ENCODE results near the gene LRRC61. TPM values are rescaled to one million over a fixed set of nuclear protein-coding genes. Genes with fewer than 3 reads are reported as not detected.

Gene LRRC61
- total and polyA plus RNA-seq, 2 of the 13 experiments (the other 11 are each of a cell fraction or from before 2014, with no cell fraction given) = 33.0 to 34.8 TPM

- TF ChIP-seq, protein P1, sequence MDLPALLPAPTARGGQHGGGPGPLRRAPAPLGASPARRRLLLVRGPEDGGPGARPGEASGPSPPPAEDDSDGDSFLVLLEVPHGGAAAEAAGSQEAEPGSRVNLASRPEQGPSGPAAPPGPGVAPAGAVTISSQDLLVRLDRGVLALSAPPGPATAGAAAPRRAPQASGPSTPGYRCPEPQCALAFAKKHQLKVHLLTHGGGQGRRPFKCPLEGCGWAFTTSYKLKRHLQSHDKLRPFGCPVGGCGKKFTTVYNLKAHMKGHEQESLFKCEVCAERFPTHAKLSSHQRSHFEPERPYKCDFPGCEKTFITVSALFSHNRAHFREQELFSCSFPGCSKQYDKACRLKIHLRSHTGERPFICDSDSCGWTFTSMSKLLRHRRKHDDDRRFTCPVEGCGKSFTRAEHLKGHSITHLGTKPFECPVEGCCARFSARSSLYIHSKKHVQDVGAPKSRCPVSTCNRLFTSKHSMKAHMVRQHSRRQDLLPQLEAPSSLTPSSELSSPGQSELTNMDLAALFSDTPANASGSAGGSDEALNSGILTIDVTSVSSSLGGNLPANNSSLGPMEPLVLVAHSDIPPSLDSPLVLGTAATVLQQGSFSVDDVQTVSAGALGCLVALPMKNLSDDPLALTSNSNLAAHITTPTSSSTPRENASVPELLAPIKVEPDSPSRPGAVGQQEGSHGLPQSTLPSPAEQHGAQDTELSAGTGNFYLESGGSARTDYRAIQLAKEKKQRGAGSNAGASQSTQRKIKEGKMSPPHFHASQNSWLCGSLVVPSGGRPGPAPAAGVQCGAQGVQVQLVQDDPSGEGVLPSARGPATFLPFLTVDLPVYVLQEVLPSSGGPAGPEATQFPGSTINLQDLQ (CRISPR knock-in tag; IDR thresholded peaks at IDR 0.05) = 0 out of 2 replicates have a peak, but pooled peaks have one; percentile 41
- TF ChIP-seq ARID3A (IDR thresholded peaks at IDR 0.05; ENCODE audit: low read depth, low read length) = no peak
- no peak for TF ChIP-seq HNRNPH1 (optimal IDR thresholded peaks at IDR 0.05; ENCODE audit: low read depth, low read length)
- TF ChIP-seq RFX3 (CRISPR knock-in tag; IDR thresholded peaks at IDR 0.05) = no peak
- no peak for TF ChIP-seq ZNF512 (CRISPR knock-in tag; IDR thresholded peaks at IDR 0.05)
- no peak for TF ChIP-seq ZSCAN30 (CRISPR knock-in tag; IDR thresholded peaks at IDR 0.05)
- TF ChIP-seq HNRNPK (IDR thresholded peaks at IDR 0.05; ENCODE audit: low read depth, low read length, poor library complexity, severe bottlenecking) = no peak
- no peak for TF ChIP-seq CREBL2 (CRISPR knock-in tag; IDR thresholded peaks at IDR 0.05; ENCODE audit: borderline replicate concordance)
- no peak for TF ChIP-seq ZNF292 (CRISPR knock-in tag; IDR thresholded peaks at IDR 0.05; ENCODE audit: borderline replicate concordance, low read depth)
- TF ChIP-seq RFX1 (IDR thresholded peaks at IDR 0.05) = no peak
- TF ChIP-seq, protein P2, sequence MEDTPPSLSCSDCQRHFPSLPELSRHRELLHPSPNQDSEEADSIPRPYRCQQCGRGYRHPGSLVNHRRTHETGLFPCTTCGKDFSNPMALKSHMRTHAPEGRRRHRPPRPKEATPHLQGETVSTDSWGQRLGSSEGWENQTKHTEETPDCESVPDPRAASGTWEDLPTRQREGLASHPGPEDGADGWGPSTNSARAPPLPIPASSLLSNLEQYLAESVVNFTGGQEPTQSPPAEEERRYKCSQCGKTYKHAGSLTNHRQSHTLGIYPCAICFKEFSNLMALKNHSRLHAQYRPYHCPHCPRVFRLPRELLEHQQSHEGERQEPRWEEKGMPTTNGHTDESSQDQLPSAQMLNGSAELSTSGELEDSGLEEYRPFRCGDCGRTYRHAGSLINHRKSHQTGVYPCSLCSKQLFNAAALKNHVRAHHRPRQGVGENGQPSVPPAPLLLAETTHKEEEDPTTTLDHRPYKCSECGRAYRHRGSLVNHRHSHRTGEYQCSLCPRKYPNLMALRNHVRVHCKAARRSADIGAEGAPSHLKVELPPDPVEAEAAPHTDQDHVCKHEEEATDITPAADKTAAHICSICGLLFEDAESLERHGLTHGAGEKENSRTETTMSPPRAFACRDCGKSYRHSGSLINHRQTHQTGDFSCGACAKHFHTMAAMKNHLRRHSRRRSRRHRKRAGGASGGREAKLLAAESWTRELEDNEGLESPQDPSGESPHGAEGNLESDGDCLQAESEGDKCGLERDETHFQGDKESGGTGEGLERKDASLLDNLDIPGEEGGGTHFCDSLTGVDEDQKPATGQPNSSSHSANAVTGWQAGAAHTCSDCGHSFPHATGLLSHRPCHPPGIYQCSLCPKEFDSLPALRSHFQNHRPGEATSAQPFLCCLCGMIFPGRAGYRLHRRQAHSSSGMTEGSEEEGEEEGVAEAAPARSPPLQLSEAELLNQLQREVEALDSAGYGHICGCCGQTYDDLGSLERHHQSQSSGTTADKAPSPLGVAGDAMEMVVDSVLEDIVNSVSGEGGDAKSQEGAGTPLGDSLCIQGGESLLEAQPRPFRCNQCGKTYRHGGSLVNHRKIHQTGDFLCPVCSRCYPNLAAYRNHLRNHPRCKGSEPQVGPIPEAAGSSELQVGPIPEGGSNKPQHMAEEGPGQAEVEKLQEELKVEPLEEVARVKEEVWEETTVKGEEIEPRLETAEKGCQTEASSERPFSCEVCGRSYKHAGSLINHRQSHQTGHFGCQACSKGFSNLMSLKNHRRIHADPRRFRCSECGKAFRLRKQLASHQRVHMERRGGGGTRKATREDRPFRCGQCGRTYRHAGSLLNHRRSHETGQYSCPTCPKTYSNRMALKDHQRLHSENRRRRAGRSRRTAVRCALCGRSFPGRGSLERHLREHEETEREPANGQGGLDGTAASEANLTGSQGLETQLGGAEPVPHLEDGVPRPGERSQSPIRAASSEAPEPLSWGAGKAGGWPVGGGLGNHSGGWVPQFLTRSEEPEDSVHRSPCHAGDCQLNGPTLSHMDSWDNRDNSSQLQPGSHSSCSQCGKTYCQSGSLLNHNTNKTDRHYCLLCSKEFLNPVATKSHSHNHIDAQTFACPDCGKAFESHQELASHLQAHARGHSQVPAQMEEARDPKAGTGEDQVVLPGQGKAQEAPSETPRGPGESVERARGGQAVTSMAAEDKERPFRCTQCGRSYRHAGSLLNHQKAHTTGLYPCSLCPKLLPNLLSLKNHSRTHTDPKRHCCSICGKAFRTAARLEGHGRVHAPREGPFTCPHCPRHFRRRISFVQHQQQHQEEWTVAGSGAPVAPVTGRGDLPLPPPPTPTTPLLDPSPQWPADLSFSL (CRISPR knock-in tag; IDR thresholded peaks at IDR 0.05) = no peak
- TF ChIP-seq, protein P3, sequence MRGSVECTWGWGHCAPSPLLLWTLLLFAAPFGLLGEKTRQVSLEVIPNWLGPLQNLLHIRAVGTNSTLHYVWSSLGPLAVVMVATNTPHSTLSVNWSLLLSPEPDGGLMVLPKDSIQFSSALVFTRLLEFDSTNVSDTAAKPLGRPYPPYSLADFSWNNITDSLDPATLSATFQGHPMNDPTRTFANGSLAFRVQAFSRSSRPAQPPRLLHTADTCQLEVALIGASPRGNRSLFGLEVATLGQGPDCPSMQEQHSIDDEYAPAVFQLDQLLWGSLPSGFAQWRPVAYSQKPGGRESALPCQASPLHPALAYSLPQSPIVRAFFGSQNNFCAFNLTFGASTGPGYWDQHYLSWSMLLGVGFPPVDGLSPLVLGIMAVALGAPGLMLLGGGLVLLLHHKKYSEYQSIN (CRISPR knock-in tag; IDR thresholded peaks at IDR 0.05; ENCODE audit: borderline replicate concordance) = no peak
- 0 out of 2 replicates have a peak, but pooled peaks have one; percentile 8 for TF ChIP-seq MAFG (CRISPR knock-in tag; IDR thresholded peaks at IDR 0.05)
Measured at GRCh38 chr7:150368884-150369747, 46.0 kb downstream of the LRRC61 start (continued).

All from HepG2 (cell line).